SH-SY5Y (cell line): ENCODE measurements around the gene ARL6.

Source experiments
- GATA2 ChIP-seq: IDR thresholded peaks from 2 replicates; pipeline ENCODE4 v1.6.1; 2011; ENCODE audit warnings: mild to moderate bottlenecking, low read depth, low read length
- GATA3 ChIP-seq: IDR thresholded peaks from 2 replicates; pipeline ENCODE4 v1.6.1; 2011; ENCODE audit warnings: low read depth, mild to moderate bottlenecking, low read length, moderate library complexity

The ARL6 gene

DNA sequence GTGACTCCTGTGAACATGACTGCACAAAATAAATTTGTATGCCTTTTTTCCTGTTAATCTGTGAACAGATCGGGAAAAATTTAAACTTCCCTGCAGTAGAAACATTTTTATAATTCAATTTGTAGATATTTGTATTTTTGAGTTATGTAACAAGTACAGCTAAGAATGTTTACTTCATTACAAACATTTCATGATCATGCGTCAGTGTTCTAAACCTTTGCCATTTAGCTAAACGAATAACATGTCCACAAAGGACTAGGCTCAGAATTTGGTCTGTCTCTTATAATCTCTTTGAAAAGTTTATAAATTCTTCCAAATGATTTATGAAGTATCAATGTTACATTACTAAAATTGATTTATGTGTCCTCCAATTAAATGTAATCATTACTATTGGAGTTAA, 39.9 kb downstream of the ARL6 start:
- TF ChIP-seq GATA2 (no peak), GATA3 (no peak)

DNA sequence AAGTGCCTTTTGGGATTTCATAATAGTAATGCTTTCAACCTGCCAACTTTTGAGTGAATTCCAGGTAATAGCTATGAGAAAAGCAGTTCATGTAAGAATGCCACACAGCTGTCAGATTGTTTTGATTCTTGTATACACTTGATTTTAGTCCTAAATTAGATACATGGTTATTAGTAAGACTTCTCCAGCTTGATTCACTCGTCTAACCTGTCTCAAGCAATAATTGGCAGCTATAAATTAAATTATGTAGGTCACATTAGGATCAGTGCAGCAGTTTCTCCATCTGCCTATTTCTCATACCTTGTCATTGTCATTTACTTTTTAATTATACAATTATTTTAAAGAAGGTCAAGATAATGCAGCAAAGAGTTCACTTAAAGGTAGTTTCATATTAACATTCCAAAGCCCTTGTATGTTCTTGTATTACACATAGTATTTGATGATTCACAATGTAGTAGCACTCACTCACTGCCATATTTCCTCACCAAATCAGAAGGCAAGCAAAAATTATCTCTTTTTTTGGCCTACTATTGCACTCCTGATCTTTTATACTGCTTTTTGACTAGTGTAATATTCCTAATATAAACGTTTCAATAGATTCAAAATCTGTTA, 46.3 kb downstream of the ARL6 start:
- TF ChIP-seq GATA2 (no peak), GATA3 (no peak)

DNA sequence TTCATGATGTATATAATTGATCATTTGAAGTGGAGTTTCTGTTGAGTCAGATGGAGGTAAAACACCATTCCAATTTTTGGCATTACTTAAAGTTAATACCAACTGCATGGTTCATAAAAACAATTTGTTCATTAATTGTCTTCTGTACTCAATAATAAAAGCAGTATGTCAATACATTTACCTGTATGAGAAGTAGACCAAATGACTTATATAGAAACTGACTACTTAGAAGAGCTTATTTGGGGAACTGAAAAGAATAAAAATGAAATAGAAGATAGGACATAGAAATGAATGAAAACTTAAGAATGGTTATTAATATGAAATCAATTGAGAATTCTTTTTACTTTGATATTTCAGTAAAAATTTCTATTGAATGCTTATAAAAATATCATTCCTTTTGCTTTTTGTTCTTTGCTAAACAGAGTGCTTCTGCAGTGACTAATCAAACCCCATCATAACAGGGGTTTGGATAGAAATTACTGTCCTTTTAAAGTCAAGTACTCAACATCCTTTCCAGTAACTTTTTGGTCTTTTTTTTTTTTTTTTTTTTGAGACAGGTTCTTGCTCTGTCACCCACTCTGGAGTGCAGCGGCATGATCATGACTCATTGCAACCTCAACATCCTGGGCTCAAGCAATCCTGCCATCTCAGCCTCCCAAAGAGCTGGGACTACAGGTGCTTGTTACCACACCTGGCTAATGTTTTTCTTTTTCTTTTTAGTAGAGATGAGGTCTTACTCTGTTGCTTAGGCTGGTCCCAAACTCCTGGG, 50.8 kb downstream of the ARL6 start:
- TF ChIP-seq GATA3 (no peak), GATA2 (no peak)

DNA sequence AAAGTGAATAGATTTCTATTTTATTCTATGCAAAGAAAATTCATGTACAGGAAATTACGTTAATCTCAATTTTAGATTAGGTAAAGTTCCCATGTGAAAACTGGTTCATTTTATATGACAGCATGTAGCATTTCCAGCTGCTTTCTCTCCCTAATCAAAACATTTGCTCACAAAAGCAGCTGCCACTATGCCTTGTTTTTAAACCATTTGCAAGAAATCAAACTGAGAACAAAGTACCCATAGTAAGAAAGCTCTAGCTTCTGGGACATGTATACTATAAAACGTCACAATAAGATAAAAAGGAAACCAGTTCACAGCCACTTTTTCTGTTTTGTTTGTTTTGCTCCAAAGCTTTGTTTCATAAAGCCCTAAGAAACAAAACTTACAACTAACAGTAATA, 52.3 kb downstream of the ARL6 start:
- no peak for TF ChIP-seq GATA2
- TF ChIP-seq GATA3, result no peak

DNA sequence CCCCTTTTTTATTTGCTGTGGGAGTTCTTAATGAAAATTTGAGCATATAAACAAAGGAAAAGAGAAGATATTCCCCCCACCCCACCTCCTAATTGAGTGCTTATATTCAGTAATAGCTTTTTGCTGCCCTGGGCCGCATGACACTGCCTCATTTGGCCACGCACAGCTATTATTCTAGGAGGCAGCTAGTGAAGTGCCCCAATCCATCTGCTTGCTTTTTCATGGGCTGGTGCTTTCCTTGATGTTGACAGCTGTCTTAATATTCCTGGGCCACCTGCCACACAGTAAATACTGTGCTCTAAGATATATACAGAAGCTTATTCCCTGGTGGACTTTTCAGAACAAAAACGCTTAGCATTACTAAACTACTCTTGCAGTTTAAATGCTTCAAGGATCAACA, 53.4 kb downstream of the ARL6 start:
- TF ChIP-seq GATA2, result no peak
- TF ChIP-seq GATA3, result no peak

DNA sequence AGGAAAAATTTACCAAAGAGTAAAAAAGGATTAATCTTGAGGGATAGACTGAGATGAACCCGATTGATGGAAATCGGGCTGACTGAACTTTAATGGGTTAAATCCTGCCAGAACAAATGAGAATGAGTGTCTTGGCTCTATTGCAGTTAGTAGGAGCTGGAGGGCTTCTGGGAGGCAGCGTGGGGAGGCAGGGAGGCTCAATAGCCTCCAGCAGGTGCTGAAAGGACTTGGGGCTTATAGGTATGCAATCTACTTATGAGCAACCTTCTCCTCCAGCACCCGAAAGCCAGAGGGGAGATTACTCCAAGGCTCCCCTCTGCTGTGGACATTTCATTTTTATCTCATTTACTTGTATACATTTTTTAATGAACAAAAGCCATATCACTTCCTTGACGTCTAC, 56.2 kb downstream of the ARL6 start:
- TF ChIP-seq GATA2 (no peak), GATA3 (no peak)

DNA sequence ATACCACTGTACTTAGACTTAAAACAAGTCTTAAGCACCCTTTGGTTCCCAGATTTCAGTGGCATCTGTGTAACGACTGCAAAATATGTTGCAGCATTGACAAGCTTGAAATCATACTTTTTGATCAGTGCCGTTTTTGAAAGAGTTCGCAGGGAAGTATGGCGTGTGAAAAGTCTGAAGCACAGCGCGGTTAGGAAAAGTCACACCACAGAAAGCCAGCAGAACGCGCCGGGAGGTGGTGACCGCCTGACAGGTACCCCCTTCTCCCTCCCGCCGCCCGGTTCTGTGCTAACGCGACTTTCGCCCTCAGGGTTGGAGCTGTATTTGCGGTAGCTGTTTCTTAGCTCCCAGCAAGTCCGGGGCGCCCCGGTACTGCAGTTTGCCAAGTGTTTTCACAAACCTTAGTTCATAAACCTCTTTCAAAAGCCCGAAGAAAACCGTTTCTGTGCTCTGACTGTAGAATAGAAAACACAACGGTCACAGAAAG, 56.8 kb downstream of the ARL6 start:
- TF ChIP-seq GATA3 (no peak), GATA2 (no peak)

DNA sequence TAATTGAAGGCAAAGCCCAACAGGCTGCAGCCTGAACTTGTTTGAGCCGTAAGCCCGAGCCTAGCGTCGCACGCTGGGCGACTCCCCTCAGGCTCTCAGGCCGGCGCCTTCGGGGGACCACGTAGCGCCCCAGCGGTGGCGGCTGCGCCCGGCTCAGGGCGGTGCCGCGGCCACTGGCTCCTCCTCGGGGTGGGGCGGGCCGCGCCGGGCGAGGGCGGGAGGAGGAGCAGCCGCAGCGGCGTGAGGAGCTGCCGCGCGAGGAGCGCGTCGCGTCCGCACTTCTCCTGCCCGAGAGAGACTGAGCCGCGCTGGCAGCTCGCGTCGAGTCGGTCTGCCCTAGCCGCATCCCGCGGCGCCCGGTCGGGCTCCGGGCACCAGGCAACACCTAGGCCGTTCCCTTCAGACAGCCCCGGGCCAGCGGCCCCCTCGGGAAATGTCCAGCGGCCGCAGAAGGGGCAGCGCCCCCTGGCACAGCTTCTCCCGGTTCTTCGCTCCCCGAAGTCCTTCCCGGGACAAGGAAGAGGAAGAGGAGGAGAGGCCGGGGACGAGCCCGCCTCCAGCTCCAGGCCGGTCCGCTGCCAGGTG, 57.3 kb downstream of the ARL6 start, which contains the start of gene CRYBG3:
Gene CRYBG3, plus strand, starts transcription at position 238 of the 585 bp plus-strand sequence. Its CDS starts 196 bp downstream, at position 434.
- TF ChIP-seq GATA3 (no peak), GATA2 (no peak)

DNA sequence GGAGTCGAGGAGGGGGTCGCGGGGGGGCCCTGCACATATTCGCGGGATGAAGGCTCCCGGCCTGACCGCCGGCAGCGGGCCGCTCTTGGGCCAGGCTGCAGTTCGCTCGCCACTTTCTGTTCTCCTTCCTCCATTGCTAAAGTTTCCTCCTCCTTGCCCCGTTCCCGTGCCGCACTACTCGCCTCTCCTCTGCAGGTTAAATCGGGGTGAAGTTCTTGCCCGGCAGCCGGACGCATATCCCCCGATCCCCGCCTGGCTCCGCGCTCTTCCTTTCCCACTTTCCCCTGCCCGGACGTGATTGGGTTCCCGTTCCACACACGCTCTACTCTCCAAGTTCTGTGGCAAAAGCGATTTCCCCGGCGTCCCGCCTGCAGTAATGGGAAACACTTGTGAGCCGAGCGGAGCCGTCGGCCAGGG, 57.8 kb downstream of the ARL6 start:
- TF ChIP-seq GATA2 (no peak), GATA3 (no peak)

DNA sequence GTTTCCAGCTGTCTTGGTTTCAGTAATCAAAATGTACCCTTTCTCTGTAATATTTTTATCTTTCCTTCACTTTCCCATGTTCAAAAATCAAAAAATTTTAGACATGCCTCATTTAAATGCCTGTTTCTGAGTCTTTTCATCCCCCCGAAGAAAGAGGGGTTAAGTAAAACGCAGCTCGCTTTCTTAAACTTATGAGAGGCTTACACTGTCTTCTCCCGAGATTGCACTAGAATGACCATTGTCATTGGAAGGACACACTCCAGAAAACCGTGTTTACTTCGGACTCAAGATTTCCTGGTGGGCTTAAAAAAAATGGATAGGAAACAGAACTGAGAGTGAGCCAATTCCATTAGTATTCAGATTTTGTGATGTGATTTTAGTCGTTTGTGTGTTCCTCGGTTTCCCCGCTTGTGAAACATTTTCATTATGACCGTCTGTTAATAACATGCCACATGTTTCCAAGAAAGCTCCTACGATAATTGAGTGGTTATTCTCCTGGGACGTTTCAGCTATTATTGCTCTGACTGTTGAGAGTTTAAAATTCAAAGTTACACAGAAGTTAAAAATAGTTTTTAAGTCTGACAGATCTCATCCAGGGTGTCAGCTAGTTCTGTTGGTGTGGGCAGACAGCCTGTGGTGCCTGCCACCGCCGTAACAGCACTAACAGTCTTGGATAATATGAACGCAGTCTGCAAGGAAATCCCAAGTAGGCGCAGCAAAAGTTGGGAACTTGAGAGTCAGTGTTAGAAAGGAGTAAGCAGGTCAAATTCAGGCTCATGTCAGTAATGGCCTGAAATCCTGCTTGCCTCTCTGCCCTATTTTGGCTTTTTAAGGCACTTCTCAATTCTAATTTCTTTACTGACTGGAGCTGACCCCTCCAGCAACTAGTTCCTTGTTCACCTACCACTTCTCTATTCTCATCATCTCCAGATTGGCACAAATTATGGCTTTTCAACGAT, 58.8 kb downstream of the ARL6 start:
- TF ChIP-seq GATA3, result no peak
- no peak for TF ChIP-seq GATA2

DNA sequence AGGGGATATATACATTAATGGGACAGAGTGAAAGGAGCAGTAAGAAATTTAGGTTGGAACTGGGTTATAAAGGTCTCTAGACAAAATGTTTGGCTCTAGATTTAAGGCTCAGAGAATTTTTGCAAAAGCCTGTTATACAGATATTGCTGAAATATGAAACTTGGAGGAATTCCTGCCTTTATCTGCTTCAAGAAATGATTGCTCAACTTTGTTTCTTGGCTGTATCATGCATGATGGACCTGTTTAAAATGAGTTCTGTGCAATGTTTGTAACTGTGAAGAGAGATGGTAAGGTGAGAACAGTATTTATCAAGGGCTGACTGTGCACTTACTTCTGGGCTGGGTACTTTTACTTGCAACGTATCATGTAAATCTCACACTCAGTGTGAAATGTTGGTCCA, 60.5 kb downstream of the ARL6 start:
- TF ChIP-seq GATA3 (no peak), GATA2 (no peak)

DNA sequence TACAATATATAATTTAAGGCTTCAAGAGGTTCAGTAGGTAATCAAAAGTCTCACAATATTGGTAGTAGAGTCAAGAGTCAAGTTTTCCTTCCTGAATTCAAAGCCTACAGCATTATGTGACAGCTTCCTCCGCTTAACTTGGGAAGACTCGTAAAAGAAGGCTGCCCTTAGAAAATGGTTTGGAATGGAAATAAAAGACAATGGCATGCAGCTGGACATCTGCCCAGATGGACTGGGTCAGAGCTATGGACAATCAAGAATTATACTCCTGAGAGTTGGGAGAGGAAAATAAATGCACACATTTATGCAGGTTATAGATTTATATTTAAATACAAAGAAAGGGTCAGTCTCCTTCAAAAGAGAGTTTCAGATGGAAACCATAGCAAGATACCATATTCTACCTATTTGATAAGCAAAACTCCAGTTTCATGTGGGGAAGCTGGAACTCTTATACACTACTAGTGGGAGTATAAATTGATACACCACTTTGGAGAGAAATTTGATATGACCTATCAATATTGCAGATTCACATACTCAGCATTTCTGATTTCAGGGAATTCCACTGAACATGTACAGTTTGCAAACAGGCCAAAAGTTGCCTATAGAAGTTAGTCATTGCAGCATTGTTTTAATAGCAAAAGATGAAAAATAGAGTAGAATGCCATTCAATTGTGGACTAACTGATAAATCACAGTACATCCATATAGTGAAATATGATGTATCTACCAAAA, 63.3 kb downstream of the ARL6 start:
- TF ChIP-seq GATA2 (no peak), GATA3 (no peak)

DNA sequence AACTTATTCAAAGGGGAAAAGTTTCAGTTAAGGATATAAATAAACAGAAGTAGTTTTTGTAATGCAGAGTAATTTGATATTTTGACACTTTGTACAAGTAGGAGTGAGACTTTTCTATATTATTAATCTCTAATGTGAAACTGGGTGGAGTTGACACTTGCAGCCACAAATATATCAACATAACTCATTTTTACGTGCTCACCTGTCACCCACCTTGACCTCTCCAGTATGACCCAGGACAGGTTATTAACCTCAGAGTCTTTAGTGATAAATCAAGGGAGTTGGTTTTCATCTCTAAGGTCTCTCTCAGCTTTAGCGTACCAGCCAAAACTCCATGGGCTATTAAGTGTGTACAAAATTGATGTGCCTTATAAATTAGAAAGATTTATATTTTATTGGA, 64.6 kb downstream of the ARL6 start:
- no peak for TF ChIP-seq GATA3
- no peak for TF ChIP-seq GATA2
